K562 (cell line): ENCODE data around the gene ACTR1B. TPM values are rescaled to one million over a fixed set of nuclear protein-coding genes. Genes with fewer than 3 reads are reported as not detected.

ENCODE experiments used
- ARID1B ChIP-seq: fragments of 450-650 bp; IDR thresholded peaks from 2 replicates; pipeline ENCODE4 v1.6.1; 2016; ENCODE audit warnings: antibody characterized with exemption, mild to moderate bottlenecking, inconsistent platforms
- COPS2 ChIP-seq: fragments of 450-650 bp; conservative IDR thresholded peaks from 2 replicates; pipeline ENCODE4 v1.6.1; 2016; ENCODE audit warnings: mild to moderate bottlenecking, moderate library complexity
- EHMT2 ChIP-seq: fragments of 450-650 bp; IDR thresholded peaks from 2 replicates; pipeline ENCODE4 v1.6.1; 2018; ENCODE audit warnings: antibody characterized with exemption
- ERF ChIP-seq: fragments of 450-650 bp; formaldehyde crosslinking; IDR thresholded peaks from 2 replicates; pipeline ENCODE4 v1.4.0; 2020; ENCODE audit warnings: mild to moderate bottlenecking, mixed read lengths
- FOS ChIP-seq: IDR thresholded peaks from 3 replicates; pipeline ENCODE4 v1.6.1; 2011; ENCODE audit not compliant: insufficient read length; ENCODE audit errors: extremely low read depth
- GABPB1 ChIP-seq: sonication (generic); formaldehyde crosslinking; IDR thresholded peaks from 2 replicates; pipeline ENCODE4 v1.8.0; 2022; ENCODE audit warnings: mild to moderate bottlenecking, missing genetic modification reagents
- GTF2E2 ChIP-seq: fragments of 200-800 bp; sonication (Bioruptor generic); IDR thresholded peaks from 2 replicates; pipeline ENCODE4 v1.6.1; 2016; ENCODE audit warnings: missing genetic modification characterization, missing compliant biosample characterization
- HDAC1 ChIP-seq, 2 experiments: fragments of 450-650 bp; IDR thresholded peaks; 2 replicates each; pipeline ENCODE4 v1.6.1; 2016 to 2017; ENCODE audit warnings: inconsistent platforms in 1 of 2, mild to moderate bottlenecking in 1 of 2, moderate library complexity in 1 of 2
- HDAC8 ChIP-seq: fragments of 450-650 bp; IDR thresholded peaks from 2 replicates; pipeline ENCODE4 v1.6.1; 2016; ENCODE audit warnings: mild to moderate bottlenecking, missing genetic modification characterization, moderate library complexity, missing compliant biosample characterization
- KLF6 ChIP-seq: fragments of 250-450 bp; sonication (Bioruptor Pico); IDR thresholded peaks from 2 replicates; pipeline ENCODE4 v1.4.0; 2020; ENCODE audit warnings: mild to moderate bottlenecking, moderate library complexity, borderline replicate concordance
- MYC ChIP-seq, 2 experiments: fragments of 250-450 bp in 1 of 2; sonication (Bioruptor Pico) in 1 of 2; IDR thresholded peaks; 2 replicates each; pipeline versions ENCODE4 v1.5.1 to v1.6.1; 2012 to 2021; ENCODE audit warnings: low read depth in 2 of 2, borderline replicate concordance in 1 of 2, improper control_type of control experiment in 1 of 2, low read length in 1 of 2, mild to moderate bottlenecking in 1 of 2, moderate library complexity in 1 of 2
- NR0B1 ChIP-seq: fragments of 450-650 bp; IDR thresholded peaks from one replicate; pipeline ENCODE4 v1.6.1; 2018; ENCODE audit warnings: mild to moderate bottlenecking, moderate library complexity; ENCODE audit not compliant: partially characterized antibody
- PTTG1 ChIP-seq: fragments of 450-650 bp; IDR thresholded peaks from 2 replicates; pipeline ENCODE4 v1.6.1; 2016; ENCODE audit warnings: low read depth, mild to moderate bottlenecking, missing genetic modification characterization, missing compliant biosample characterization
- TEAD2 ChIP-seq: fragments of 450-650 bp; IDR thresholded peaks from 2 replicates; pipeline ENCODE4 v1.6.1; 2016; ENCODE audit warnings: missing genetic modification characterization, control low read depth, missing compliant biosample characterization
- USF1 ChIP-seq: sonication (generic); formaldehyde crosslinking; IDR thresholded peaks from 2 replicates; pipeline ENCODE4 v1.9.0; 2022; ENCODE audit warnings: mild to moderate bottlenecking, missing genetic modification reagents
- ZNF184 ChIP-seq: sonication (generic); formaldehyde crosslinking; IDR thresholded peaks from 2 replicates; pipeline ENCODE4 v1.5.0; 2020; ENCODE audit warnings: missing genetic modification reagents
- ZNF23 ChIP-seq: fragments of 250-450 bp; sonication (Bioruptor Pico); IDR thresholded peaks from 2 replicates; pipeline ENCODE4 v1.4.0; 2020; ENCODE audit warnings: mild to moderate bottlenecking
- ZNF24 ChIP-seq: fragments of 450-650 bp; IDR thresholded peaks from 2 replicates; pipeline ENCODE4 v1.6.1; 2016
- ZNF354B ChIP-seq: fragments of 250-450 bp; sonication (Bioruptor Pico); IDR thresholded peaks from 2 replicates; pipeline ENCODE4 v1.4.0; 2020
- ZNF655 ChIP-seq: fragments of 250-450 bp; sonication (Bioruptor Pico); IDR thresholded peaks from 2 replicates; pipeline ENCODE4 v1.5.0; 2021
- polyA plus RNA-seq, 8 experiments: library from polyadenylated mRNA; depleted of rRNA in 4 of 8; stranded (reverse) in 5 of 8; unstranded in 3 of 8; fragments of >200 nt; fragmentation: Nextera tagmentation in 2 of 8; fragmentation: Illumina TruSeq in 1 of 8; extraction: Ambion mirVana in 2 of 8; extraction: Trizol in 1 of 8; gene quantifications; 2 replicates each; pipeline versions ENCODE4 v1.2.1 to v1.2.3, GENCODE V29; 2011 to 2014; ENCODE audit warnings: inconsistent platforms in 1 of 8, missing spikeins in 1 of 8
- total RNA-seq, 7 experiments: library from RNA; depleted of rRNA in 6 of 7; stranded (reverse); fragments of >200 nt in 6 of 7; fragmentation: Illumina TruSeq in 2 of 7; extraction: Trizol in 2 of 7; gene quantifications; 2 replicates each; pipeline versions ENCODE4 v1.2.1 to v1.2.3, GENCODE V29; 2011 to 2021; ENCODE audit warnings: low replicate concordance in 1 of 7
- TF ChIP-seq, protein P1 (sequence below), 2 experiments: IDR thresholded peaks in 1 of 2; conservative IDR thresholded peaks in 1 of 2; 2 replicates each; pipeline ENCODE4 v1.6.1; 2016; ENCODE audit warnings: low read depth in 2 of 2, mild to moderate bottlenecking in 1 of 2, missing compliant biosample characterization in 1 of 2, missing genetic modification characterization in 1 of 2, moderate library complexity in 1 of 2

ACTR1B gene
- total and polyA plus RNA-seq, 9 of the 15 experiments (the other 6 are each of a cell fraction or from before 2014, with no cell fraction given), result 0.49 to 42.3 (median 22.5) TPM

- TF ChIP-seq, protein P1, sequence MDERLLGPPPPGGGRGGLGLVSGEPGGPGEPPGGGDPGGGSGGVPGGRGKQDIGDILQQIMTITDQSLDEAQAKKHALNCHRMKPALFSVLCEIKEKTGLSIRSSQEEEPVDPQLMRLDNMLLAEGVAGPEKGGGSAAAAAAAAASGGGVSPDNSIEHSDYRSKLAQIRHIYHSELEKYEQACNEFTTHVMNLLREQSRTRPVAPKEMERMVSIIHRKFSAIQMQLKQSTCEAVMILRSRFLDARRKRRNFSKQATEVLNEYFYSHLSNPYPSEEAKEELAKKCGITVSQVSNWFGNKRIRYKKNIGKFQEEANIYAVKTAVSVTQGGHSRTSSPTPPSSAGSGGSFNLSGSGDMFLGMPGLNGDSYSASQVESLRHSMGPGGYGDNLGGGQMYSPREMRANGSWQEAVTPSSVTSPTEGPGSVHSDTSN (CRISPR knock-in tag; IDR thresholded peaks at IDR 0.05; ENCODE audit: low read depth), result peak; percentile 88
- TF ChIP-seq, protein P1 (tag; conservative IDR thresholded peaks at IDR 0.05; ENCODE audit: low read depth), result peak; percentile 80
- TF ChIP-seq ZNF24 (no peak), COPS2 (no peak), HDAC8 (tag) (no peak), HDAC1 (IDR thresholded peaks at IDR 0.05) (0 out of 4 replicates have a peak, but pooled peaks of 1 of the 2 experiments have one; percentile 26), PTTG1 (no peak), TEAD2 (no peak), ERF (CRISPR knock-in tag) (no peak), KLF6 (CRISPR knock-in tag) (no peak), EHMT2 (no peak), ZNF23 (no peak), USF1 (CRISPR knock-in tag) (peak; percentile 31; the same call in 1 of the 2 replicates), ZNF655 (CRISPR knock-in tag) (no peak), FOS (peak; percentile 35), GABPB1 (CRISPR knock-in tag) (0 out of 2 replicates have a peak, but pooled peaks have one; percentile 35), ZNF354B (CRISPR knock-in tag) (no peak), NR0B1 (no peak), GTF2E2 (tag) (no peak; the same call in 1 of the 2 replicates), ZNF184 (CRISPR knock-in tag) (no peak), ARID1B (peak; percentile 65), MYC (IDR thresholded peaks at IDR 0.05; ENCODE audit: low read depth, low read length) (peak; percentile 44; the same call in 1 of the 2 replicates), MYC (CRISPR knock-in tag; IDR thresholded peaks at IDR 0.05; ENCODE audit: borderline replicate concordance, low read depth) (no peak)
These were observed 784 bp downstream of the ACTR1B start (continued) for GRCh38 chr2:97662895-97663625.
